Measurements from ENCODE around the gene FBXO33.

The FBXO33 gene

GRCh38 chr14:39432179-39432618 is at the start of gene FBXO33:
Gene FBXO33, minus strand, starts transcription at chr14:39432433. Its CDS starts 271 bp downstream, at chr14:39432162.
- peak; percentile 97 to 98 for DNase-seq

GRCh38 chr14:39474416-39474911 is 42.2 kb upstream of the FBXO33 start:
- DNase-seq: no peak

GRCh38 chr14:39472078-39472477 is 39.8 kb upstream of the FBXO33 start:
- DNase-seq: no peak

GRCh38 chr14:39469094-39469710 is 37.0 kb upstream of the FBXO33 start:
- DNase-seq: peak; percentile 9 to 15

GRCh38 chr14:39467889-39468524 is 35.8 kb upstream of the FBXO33 start:
- DNase-seq: no peak

- DNase-seq: no peak
Observed at GRCh38 chr14:39459795-39460478, 27.7 kb upstream of the FBXO33 start.

- DNase-seq: no peak
Observed at GRCh38 chr14:39456702-39457250, 24.5 kb upstream of the FBXO33 start.

- no peak for DNase-seq
Observed at GRCh38 chr14:39454906-39455539, 22.8 kb upstream of the FBXO33 start.

GRCh38 chr14:39452680-39453079 is 20.4 kb upstream of the FBXO33 start:
- no peak for DNase-seq

- no peak for DNase-seq
Observed at GRCh38 chr14:39451811-39452210, 19.6 kb upstream of the FBXO33 start.

GRCh38 chr14:39447175-39447661 is 15.0 kb upstream of the FBXO33 start:
- no peak for DNase-seq

- no peak for DNase-seq
Observed at GRCh38 chr14:39446131-39446744, 14.0 kb upstream of the FBXO33 start.

GRCh38 chr14:39442293-39442692 is 10.1 kb upstream of the FBXO33 start:
- DNase-seq: no peak

- DNase-seq: no peak
Observed at GRCh38 chr14:39441805-39442204, 9.6 kb upstream of the FBXO33 start.

- no peak for DNase-seq
Observed at GRCh38 chr14:39440975-39441374, 8.7 kb upstream of the FBXO33 start.

GRCh38 chr14:39435241-39435640 is 3.0 kb upstream of the FBXO33 start:
- no peak for DNase-seq

GRCh38 chr14:39434401-39434800 is 2.2 kb upstream of the FBXO33 start:
- DNase-seq: no peak

GRCh38 chr14:39433452-39433813 is 1.2 kb upstream of the FBXO33 start:
- DNase-seq: no peak

- peak; percentile 76 to 81 for DNase-seq
Observed at GRCh38 chr14:39432619-39433451, 602 bp upstream of the FBXO33 start.

- peak; percentile 53 to 55 for DNase-seq
Observed at GRCh38 chr14:39431416-39432178, 636 bp downstream of the FBXO33 start.
